ENCODE results near the gene HRH4. TPM values are rescaled to one million over a fixed set of nuclear protein-coding genes. Genes with fewer than 3 reads are reported as not detected.
A peak's percentile ranks its signal among the peaks of the same experiment; 100 is the strongest.

HRH4 gene
- total RNA-seq, 1 donor from 2014 or later: 0.13 TPM

GRCh38 chr18:24504401-24504800 is 44.0 kb downstream of the HRH4 start:
- DNase-seq (ENCODE audit: low read depth): no peak

- no peak for DNase-seq (ENCODE audit: low read depth)
Measured at GRCh38 chr18:24506175-24506574, 45.7 kb downstream of the HRH4 start.

GRCh38 chr18:24509435-24509834 is 49.0 kb downstream of the HRH4 start:
- DNase-seq (ENCODE audit: low read depth): no peak

- DNase-seq (ENCODE audit: low read depth): peak; percentile 22
Measured at GRCh38 chr18:24514439-24514838, 54.0 kb downstream of the HRH4 start.

- DNase-seq (ENCODE audit: low read depth): no peak
Measured at GRCh38 chr18:24515721-24516120, 55.3 kb downstream of the HRH4 start.

- no peak for DNase-seq (ENCODE audit: low read depth)
Measured at GRCh38 chr18:24516261-24516660, 55.8 kb downstream of the HRH4 start.

- no peak for DNase-seq (ENCODE audit: low read depth)
Measured at GRCh38 chr18:24517554-24517953, 57.1 kb downstream of the HRH4 start.

- DNase-seq (ENCODE audit: low read depth): no peak
Measured at GRCh38 chr18:24518596-24518995, 58.2 kb downstream of the HRH4 start.

Other genes starting within 250 kb of the HRH4 start
- 15.1 and 19.5 TPM in 2 replicates for gene OSBPL1A, start 62.8 kb upstream of the HRH4 start, total RNA-seq
- gene IMPACT, start 34.0 kb upstream of the HRH4 start, total RNA-seq: 43.0 and 44.4 TPM in 2 replicates